AG09319 (cell line): ENCODE measurements around the gene MTHFD1L.
"Not testable (repeated sequence)": the region's sequence is repeated elsewhere in the genome, so short reads cannot be mapped to it uniquely, and the experiment has no call there.

Experiments
- DNase-seq: peaks from one replicate; pipeline ENCODE4 v3.0.0-alpha.2; 2010; ENCODE audit warnings: low read depth; ENCODE audit errors: extremely low read depth
- CTCF ChIP-seq: IDR thresholded peaks from 2 replicates; pipeline ENCODE4 v1.5.1; 2011; ENCODE audit warnings: low read depth, mild to moderate bottlenecking, inconsistent platforms, low read length, moderate library complexity

Gene MTHFD1L

GRCh38 chr6:150840185-150840584 is 25.3 kb upstream of the MTHFD1L start:
- TF ChIP-seq CTCF, result no peak
- no peak for DNase-seq

- no peak for DNase-seq
- TF ChIP-seq CTCF, result no peak
These were observed 24.3 kb upstream of the MTHFD1L start for GRCh38 chr6:150841189-150841588.

GRCh38 chr6:150841697-150842096 is 23.8 kb upstream of the MTHFD1L start:
- no peak for TF ChIP-seq CTCF
- no peak for DNase-seq

- TF ChIP-seq CTCF, result no peak
- DNase-seq, result no peak
These were observed 21.1 kb upstream of the MTHFD1L start for GRCh38 chr6:150844371-150844770.

GRCh38 chr6:150846641-150847040 is 18.9 kb upstream of the MTHFD1L start:
- no peak for TF ChIP-seq CTCF
- no peak for DNase-seq

GRCh38 chr6:150848400-150848799 is 17.1 kb upstream of the MTHFD1L start:
- no peak for DNase-seq
- TF ChIP-seq CTCF, result no peak

GRCh38 chr6:150854392-150854791 is 11.1 kb upstream of the MTHFD1L start:
- not testable (repeated sequence) for DNase-seq

GRCh38 chr6:150855171-150855570 is 10.3 kb upstream of the MTHFD1L start:
- not testable (repeated sequence) for DNase-seq
